Caco-2 (cell line): Measurements from ENCODE around the gene MMP20. TPM values are rescaled to one million over a fixed set of nuclear protein-coding genes. Genes with fewer than 3 reads are reported as not detected.

Source experiments
- BruUV-seq: library from RNA; stranded (reverse); fragments of 400-500 nt; replicated peaks from 2 replicates; lab custom pipeline; 2021; lab: Mats Ljungman, UMichigan
- CTCF ChIA-PET: fragments of 300-600 bp; sonication (Branson Sonifier 250); formaldehyde crosslinking; loops from one replicate; lab custom pipeline; 2022; ENCODE audit warnings: antibody characterized with exemption; lab: Charles Lee
- POLR2A ChIA-PET: fragments of 300-600 bp; sonication (Branson Sonifier 250); formaldehyde crosslinking; loops from one replicate; lab custom pipeline; 2022; ENCODE audit warnings: antibody characterized with exemption; lab: Charles Lee
- DNase-seq, 2 experiments: peaks; one replicate each; pipeline versions ENCODE4 v3.0.0 to v3.0.0-alpha.2; 2020 to 2022
- H3K27me3 ChIP-seq: replicated peaks from 2 replicates; pipeline ENCODE4 v1.6.0; 2011; ENCODE audit warnings: low read length; ENCODE audit not compliant: control insufficient read depth, insufficient read depth
- H3K36me3 ChIP-seq: 2 replicates; pipeline ENCODE4 v1.5.1; 2011; ENCODE audit warnings: low read length; ENCODE audit not compliant: control insufficient read depth, insufficient read depth
- H3K4me1 ChIP-seq: fragments of 250-450 bp; sonication (Bioruptor Pico); 2 replicates; pipeline ENCODE4 v1.5.1; 2020; ENCODE audit warnings: mild to moderate bottlenecking
- H3K4me3 ChIP-seq: 2 replicates; pipeline ENCODE4 v1.5.1; 2011; ENCODE audit warnings: low read depth, mild to moderate bottlenecking, control low read depth, low read length
- H3K9me3 ChIP-seq: fragments of 250-450 bp; sonication (Bioruptor Pico); 2 replicates; pipeline ENCODE4 v1.5.1; 2020; ENCODE audit warnings: mild to moderate bottlenecking, moderate library complexity
- H3K27ac Mint-ChIP-seq: one replicate; pipeline ENCODE4 v1.8.0; 2022; ENCODE audit warnings: mixed read lengths; ENCODE audit not compliant: unreplicated experiment
- H3K27me3 Mint-ChIP-seq: one replicate; pipeline ENCODE4 v1.8.0; 2022; ENCODE audit warnings: mixed read lengths; ENCODE audit not compliant: insufficient read depth, unreplicated experiment
- H3K36me3 Mint-ChIP-seq: one replicate; pipeline ENCODE4 v1.8.0; 2022; ENCODE audit warnings: mild to moderate bottlenecking, mixed read lengths; ENCODE audit not compliant: insufficient read depth, unreplicated experiment
- H3K4me1 Mint-ChIP-seq: one replicate; pipeline ENCODE4 v1.8.0; 2022; ENCODE audit warnings: low read depth, mixed read lengths; ENCODE audit not compliant: unreplicated experiment
- H3K4me3 Mint-ChIP-seq: one replicate; pipeline ENCODE4 v1.8.0; 2022; ENCODE audit warnings: mild to moderate bottlenecking, moderate library complexity, mixed read lengths; ENCODE audit not compliant: unreplicated experiment
- H3K9me3 Mint-ChIP-seq: one replicate; pipeline ENCODE4 v1.8.0; 2022; ENCODE audit warnings: mixed read lengths; ENCODE audit not compliant: unreplicated experiment
- intact Hi-C: fragments of 100-400 bp; cut with micrococcal nuclease; formaldehyde crosslinking; loops from one replicate; pipeline ENCODE4 v1.10.0; 2022; ENCODE audit not compliant: unreplicated experiment
- total RNA-seq: library from RNA; stranded (reverse); gene quantifications from 2 replicates; pipeline ENCODE4 v1.2.3, GENCODE V29; 2022
- TF ChIP-seq, protein P1 (sequence below), 2 experiments: fragments of 200-600 bp in 1 of 2; IDR thresholded peaks; 1 replicate in 1 of 2; 2 replicates in 1 of 2; pipeline versions ENCODE4 v1.5.1 to v1.8.0; 2011 to 2022; ENCODE audit warnings: antibody characterized with exemption in 1 of 2, control low read depth in 1 of 2, inconsistent platforms in 1 of 2, low read depth in 1 of 2, low read length in 1 of 2, mild to moderate bottlenecking in 1 of 2, moderate library complexity in 1 of 2; ENCODE audit not compliant: insufficient read depth in 1 of 2, severe bottlenecking in 1 of 2, unreplicated experiment in 1 of 2

The MMP20 gene
- total RNA-seq, 1 experiment from 2014 or later, result not detected

DNA sequence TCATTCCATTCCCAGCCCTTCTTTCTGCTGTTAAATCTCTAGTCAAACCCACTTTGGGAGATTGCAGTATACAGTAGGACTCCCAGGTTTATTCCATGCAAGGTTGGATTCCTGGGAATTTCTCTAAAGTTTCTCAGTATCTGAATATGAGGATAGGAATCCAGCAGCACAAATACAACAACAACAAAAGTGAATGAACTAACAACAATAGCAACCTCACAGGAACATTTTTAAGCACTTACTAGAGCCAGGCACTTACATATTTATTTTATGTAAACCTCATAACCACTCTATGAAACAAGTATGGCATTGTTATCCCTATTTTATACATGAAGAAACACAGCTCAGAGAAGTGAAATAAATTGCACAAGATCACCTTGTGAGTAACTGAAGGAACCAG, 96.5 kb downstream of the MMP20 start:
- Histone ChIP-seq H3K4me3 (no peak overlapping the region), H3K9me3 (no peaks in the 10 kb centered on the region), H3K4me1 (peaks cover 14% of the 10 kb centered on the region), H3K36me3 (no peaks in the 10 kb centered on the region), H3K27me3 (no peaks in the 10 kb centered on the region)
- DNase-seq, result no peak
- TF ChIP-seq, protein P1, sequence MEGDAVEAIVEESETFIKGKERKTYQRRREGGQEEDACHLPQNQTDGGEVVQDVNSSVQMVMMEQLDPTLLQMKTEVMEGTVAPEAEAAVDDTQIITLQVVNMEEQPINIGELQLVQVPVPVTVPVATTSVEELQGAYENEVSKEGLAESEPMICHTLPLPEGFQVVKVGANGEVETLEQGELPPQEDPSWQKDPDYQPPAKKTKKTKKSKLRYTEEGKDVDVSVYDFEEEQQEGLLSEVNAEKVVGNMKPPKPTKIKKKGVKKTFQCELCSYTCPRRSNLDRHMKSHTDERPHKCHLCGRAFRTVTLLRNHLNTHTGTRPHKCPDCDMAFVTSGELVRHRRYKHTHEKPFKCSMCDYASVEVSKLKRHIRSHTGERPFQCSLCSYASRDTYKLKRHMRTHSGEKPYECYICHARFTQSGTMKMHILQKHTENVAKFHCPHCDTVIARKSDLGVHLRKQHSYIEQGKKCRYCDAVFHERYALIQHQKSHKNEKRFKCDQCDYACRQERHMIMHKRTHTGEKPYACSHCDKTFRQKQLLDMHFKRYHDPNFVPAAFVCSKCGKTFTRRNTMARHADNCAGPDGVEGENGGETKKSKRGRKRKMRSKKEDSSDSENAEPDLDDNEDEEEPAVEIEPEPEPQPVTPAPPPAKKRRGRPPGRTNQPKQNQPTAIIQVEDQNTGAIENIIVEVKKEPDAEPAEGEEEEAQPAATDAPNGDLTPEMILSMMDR (IDR thresholded peaks at IDR 0.05; ENCODE audit: insufficient read depth in 1 of 2, low read depth in 1 of 2, low read length in 1 of 2, severe bottlenecking in 1 of 2, unreplicated experiment in 1 of 2), result no peak
- ChIA-PET POLR2A (no interaction called here), CTCF (no interaction called here)
- Mint-ChIP-seq H3K4me3 (no peak overlapping the region), H3K4me1 (peaks cover 14% of the 10 kb centered on the region), H3K27me3 (no peaks in the 10 kb centered on the region), H3K36me3 (no peaks in the 10 kb centered on the region), H3K27ac (no peak overlapping the region), H3K9me3 (no peaks in the 10 kb centered on the region)
- intact Hi-C loops, result no loop called here
- BruUV-seq, result no TSS peak

DNA sequence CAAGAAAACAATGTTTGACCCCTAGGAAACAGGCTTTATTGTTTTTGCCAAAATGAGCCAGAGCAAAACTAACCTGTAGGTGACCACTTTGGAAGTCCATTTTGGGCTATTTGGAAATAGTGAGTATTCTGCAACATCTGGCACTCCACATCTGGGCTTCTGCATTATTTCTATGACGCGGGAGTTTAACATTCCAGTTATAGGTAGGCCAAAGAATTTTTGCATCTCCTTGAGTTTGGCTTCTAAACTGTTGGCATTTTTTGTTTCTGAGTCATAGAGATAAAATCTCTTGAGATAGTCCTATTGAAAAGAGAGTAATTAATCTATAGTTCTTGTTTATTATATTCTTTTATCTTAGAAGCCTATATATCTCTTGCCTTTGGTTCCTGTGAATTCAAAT, 97.4 kb downstream of the MMP20 start:
- POLR2A ChIA-PET, result no interaction called here
- peaks cover 17% of the 10 kb centered on the region for H3K4me1 Mint-ChIP-seq
- H3K27me3 ChIP-seq, result no peaks in the 10 kb centered on the region
- H3K36me3 Mint-ChIP-seq, result no peaks in the 10 kb centered on the region
- H3K4me3 ChIP-seq, result no peak overlapping the region
- no peak overlapping the region for H3K27ac Mint-ChIP-seq
- intact Hi-C loops, result no loop called here
- H3K9me3 ChIP-seq, result no peaks in the 10 kb centered on the region
- no TSS peak for BruUV-seq
- H3K27me3 Mint-ChIP-seq, result no peaks in the 10 kb centered on the region
- TF ChIP-seq, protein P1 (IDR thresholded peaks at IDR 0.05; ENCODE audit: insufficient read depth in 1 of 2, low read depth in 1 of 2, low read length in 1 of 2, severe bottlenecking in 1 of 2, unreplicated experiment in 1 of 2), result no peak
- H3K4me3 Mint-ChIP-seq, result no peak overlapping the region
- H3K9me3 Mint-ChIP-seq, result no peaks in the 10 kb centered on the region
- peaks cover 14% of the 10 kb centered on the region for H3K4me1 ChIP-seq
- CTCF ChIA-PET, result no interaction called here
- DNase-seq, result no peak
- H3K36me3 ChIP-seq, result no peaks in the 10 kb centered on the region

DNA sequence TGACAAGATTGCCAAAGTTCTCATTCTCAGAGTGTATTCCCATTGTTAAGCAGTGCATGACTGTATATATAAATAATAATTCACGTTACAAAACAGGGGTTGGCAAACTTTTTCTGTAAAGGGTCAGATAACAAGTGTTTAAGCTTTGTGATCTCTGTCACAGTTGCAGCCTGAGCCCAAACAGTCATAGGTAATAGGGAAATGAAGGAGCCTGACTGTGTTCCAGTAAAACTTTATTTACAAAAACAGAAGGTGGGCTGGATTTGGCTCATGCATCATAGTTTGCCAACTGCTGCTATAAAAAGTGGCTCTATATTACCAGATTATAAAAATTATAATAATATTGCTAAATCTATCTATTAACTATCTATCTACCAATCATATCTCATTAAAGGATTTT, 98.1 kb downstream of the MMP20 start:
- ChIA-PET CTCF (no interaction called here), POLR2A (no interaction called here)
- DNase-seq, result no peak
- Mint-ChIP-seq H3K36me3 (no peaks in the 10 kb centered on the region), H3K4me3 (no peak overlapping the region), H3K27ac (no peak overlapping the region), H3K27me3 (no peaks in the 10 kb centered on the region), H3K4me1 (peaks cover 22% of the 10 kb centered on the region), H3K9me3 (no peaks in the 10 kb centered on the region)
- Histone ChIP-seq H3K27me3 (no peaks in the 10 kb centered on the region), H3K36me3 (no peaks in the 10 kb centered on the region), H3K4me1 (peaks cover 18% of the 10 kb centered on the region), H3K9me3 (no peaks in the 10 kb centered on the region), H3K4me3 (no peak overlapping the region)
- TF ChIP-seq, protein P1 (IDR thresholded peaks at IDR 0.05; ENCODE audit: insufficient read depth in 1 of 2, low read depth in 1 of 2, low read length in 1 of 2, severe bottlenecking in 1 of 2, unreplicated experiment in 1 of 2), result no peak
- BruUV-seq, result no TSS peak
- intact Hi-C loops, result no loop called here

Other genes with a start within 250 kb of the MMP20 start
- 400 and 431 TPM in 2 replicates for gene TMEM123, start 172.6 kb downstream of the MMP20 start, total RNA-seq
- 1.0 TPM in 1 of 2 replicates, not detected in the other for gene MMP7, start 94.6 kb downstream of the MMP20 start, total RNA-seq
- gene MMP27, start 80.4 kb upstream of the MMP20 start, total RNA-seq, result not detected in 2 replicates
- not detected in 2 replicates for gene MMP8, start 99.6 kb upstream of the MMP20 start, total RNA-seq
- gene MMP10, start 155.3 kb upstream of the MMP20 start, total RNA-seq, result 0.16 and 1.1 TPM in 2 replicates
- 15.7 and 37.6 TPM in 2 replicates for gene MMP1, start 172.8 kb upstream of the MMP20 start, total RNA-seq
- gene MMP3, start 218.3 kb upstream of the MMP20 start, total RNA-seq, result 0.42 TPM in 1 of 2 replicates, not detected in the other
- gene MMP12, start 249.7 kb upstream of the MMP20 start, total RNA-seq, result not detected in 2 replicates